Liver (tissue), 9 donors: Measurements from ENCODE around the gene NFXL1. TPM values are rescaled to one million over a fixed set of nuclear protein-coding genes. Genes with fewer than 3 reads are reported as not detected.

Experiments
- DNase-seq: peaks from one replicate; pipeline ENCODE4 v3.0.0-alpha.2; 2017; ENCODE audit warnings: low spot score
- H3K27ac ChIP-seq, 2 donors: one replicate each; pipeline ENCODE4 v1.7.0; 2013; ENCODE audit warnings: inconsistent platforms in 2 of 2, low read length in 2 of 2, control low read depth in 1 of 2, low read depth in 1 of 2, mild to moderate bottlenecking in 1 of 2
- H3K27me3 ChIP-seq, 4 donors: one replicate each; pipeline versions ENCODE4 v1.6.1 to v1.7.0; 2013; ENCODE audit warnings: low read length in 3 of 4, inconsistent platforms in 1 of 4, mild to moderate bottlenecking in 1 of 4, moderate library complexity in 1 of 4; ENCODE audit not compliant: control insufficient read depth in 4 of 4, insufficient read depth in 4 of 4
- H3K36me3 ChIP-seq, 4 donors: one replicate each; pipeline versions ENCODE4 v1.6.1 to v1.7.0; 2013; ENCODE audit warnings: low read length in 3 of 4, mild to moderate bottlenecking in 3 of 4, low read depth in 1 of 4, moderate library complexity in 1 of 4; ENCODE audit not compliant: control insufficient read depth in 4 of 4, insufficient read depth in 3 of 4
- H3K4me1 ChIP-seq, 4 donors: one replicate each; pipeline versions ENCODE4 v1.6.1 to v1.7.0; 2013; ENCODE audit warnings: low read length in 3 of 4, mild to moderate bottlenecking in 3 of 4, moderate library complexity in 1 of 4; ENCODE audit not compliant: control insufficient read depth in 4 of 4, insufficient read depth in 4 of 4
- H3K4me3 ChIP-seq, 3 donors: one replicate each; pipeline versions ENCODE4 v1.6.1 to v1.7.0; 2013; ENCODE audit warnings: low read length in 3 of 3, control low read depth in 1 of 3, low read depth in 1 of 3, mild to moderate bottlenecking in 1 of 3
- H3K9ac ChIP-seq, 2 donors: one replicate each; pipeline ENCODE4 v1.7.0; 2013; ENCODE audit warnings: low read length in 2 of 2, mild to moderate bottlenecking in 2 of 2, moderate library complexity in 2 of 2, control low read depth in 1 of 2, low read depth in 1 of 2
- H3K9me3 ChIP-seq, 4 donors: one replicate each; pipeline versions ENCODE4 v1.6.1 to v1.7.0; 2013; ENCODE audit warnings: low read length in 3 of 4; ENCODE audit not compliant: control insufficient read depth in 4 of 4
- EGR1 ChIP-seq, 2 donors: IDR thresholded peaks; 2 replicates each; pipeline ENCODE4 v1.6.1; 2016 to 2018; ENCODE audit warnings: antibody characterized with exemption in 2 of 2, low read depth in 2 of 2
- FOXA1 ChIP-seq: IDR thresholded peaks from 2 replicates; pipeline ENCODE4 v1.6.1; 2016; ENCODE audit warnings: antibody characterized with exemption
- FOXA2 ChIP-seq: IDR thresholded peaks from 2 replicates; pipeline ENCODE4 v1.6.1; 2016; ENCODE audit warnings: antibody characterized with exemption
- GABPA ChIP-seq, 2 donors: IDR thresholded peaks in 1 of 2; conservative IDR thresholded peaks in 1 of 2; 2 replicates each; pipeline ENCODE4 v1.6.1; 2016; ENCODE audit warnings: antibody characterized with exemption in 2 of 2, mild to moderate bottlenecking in 1 of 2, moderate library complexity in 1 of 2
- HNF4A ChIP-seq, 2 donors: conservative IDR thresholded peaks; 2 replicates each; pipeline ENCODE4 v1.6.1; 2016; ENCODE audit warnings: antibody characterized with exemption in 2 of 2, mild to moderate bottlenecking in 2 of 2
- HNF4G ChIP-seq: IDR thresholded peaks from 2 replicates; pipeline ENCODE4 v1.6.1; 2016; ENCODE audit warnings: antibody characterized with exemption
- JUND ChIP-seq, 2 donors: IDR thresholded peaks; 2 replicates each; pipeline ENCODE4 v1.6.1; 2016; ENCODE audit warnings: antibody characterized with exemption in 2 of 2
- NR2F2 ChIP-seq: IDR thresholded peaks from 2 replicates; pipeline ENCODE4 v1.6.1; 2016; ENCODE audit warnings: antibody characterized with exemption
- RAD21 ChIP-seq, 2 donors: IDR thresholded peaks; 2 replicates each; pipeline ENCODE4 v1.6.1; 2016; ENCODE audit warnings: antibody characterized with exemption in 2 of 2, mild to moderate bottlenecking in 2 of 2
- RXRA ChIP-seq, 2 donors: IDR thresholded peaks; 2 replicates each; pipeline ENCODE4 v1.6.1; 2017 to 2018; ENCODE audit warnings: antibody characterized with exemption in 2 of 2, mild to moderate bottlenecking in 1 of 2
- SP1 ChIP-seq: IDR thresholded peaks from 2 replicates; pipeline ENCODE4 v1.6.1; 2018; ENCODE audit warnings: antibody characterized with exemption, mild to moderate bottlenecking
- TAF1 ChIP-seq: conservative IDR thresholded peaks from 2 replicates; pipeline ENCODE4 v1.6.1; 2016; ENCODE audit warnings: antibody characterized with exemption, mild to moderate bottlenecking
- YY1 ChIP-seq: IDR thresholded peaks from 2 replicates; pipeline ENCODE4 v1.6.1; 2016; ENCODE audit warnings: antibody characterized with exemption, mild to moderate bottlenecking
- WGBS: extraction: QIAGEN DNeasy Blood & Tissue Kit; methylation state at CpG from one replicate; pipeline ENCODE4 v1.1.7; 2013; 5-methylcytosine and 5-hydroxymethylcytosine counted together
- polyA plus RNA-seq, 2 donors: library from polyadenylated mRNA; stranded (reverse) in 1 of 2; unstranded in 1 of 2; fragments of 200-250 nt in 1 of 2; fragments of >200 nt in 1 of 2; fragmentation: Nextera tagmentation in 1 of 2; extraction: Ambion mirVana in 1 of 2; gene quantifications; one replicate each; pipeline versions ENCODE4 v1.2.1 to v1.2.3, GENCODE V29; 2013 to 2015
- total RNA-seq, 2 donors: library from RNA; depleted of rRNA; stranded (reverse); fragments of >200 nt; gene quantifications; one replicate each; pipeline ENCODE4 v1.2.3, GENCODE V29; 2014
- TF ChIP-seq, protein P1 (sequence below): IDR thresholded peaks from 2 replicates; pipeline ENCODE4 v1.6.1; 2016; ENCODE audit warnings: antibody characterized with exemption
- TF ChIP-seq, protein P2 (sequence below): IDR thresholded peaks from 2 replicates; pipeline ENCODE4 v1.6.1; 2016; ENCODE audit warnings: antibody characterized with exemption
- TF ChIP-seq, protein P3 (sequence below): IDR thresholded peaks from 2 replicates; pipeline ENCODE4 v1.6.1; 2016; ENCODE audit warnings: antibody characterized with exemption
- TF ChIP-seq, protein P4 (sequence below): fragments of 150-350 bp; IDR thresholded peaks from 2 replicates; pipeline ENCODE4 v1.5.1; 2017; ENCODE audit warnings: improper control_type of control experiment, low read depth, low read length; ENCODE audit not compliant: missing input control
- TF ChIP-seq, protein P5 (sequence below): IDR thresholded peaks from 2 replicates; pipeline ENCODE4 v1.6.1; 2016; ENCODE audit warnings: antibody characterized with exemption, mild to moderate bottlenecking
- donor health status: healthy.
- donor health status: healthy.
- donor health status: healthy.
- donor health status: healthy.
- donor health status: healthy.

Gene NFXL1
- total and polyA plus RNA-seq, 4 donors, result 3.9 to 9.9 (median 5.4) TPM

DNA sequence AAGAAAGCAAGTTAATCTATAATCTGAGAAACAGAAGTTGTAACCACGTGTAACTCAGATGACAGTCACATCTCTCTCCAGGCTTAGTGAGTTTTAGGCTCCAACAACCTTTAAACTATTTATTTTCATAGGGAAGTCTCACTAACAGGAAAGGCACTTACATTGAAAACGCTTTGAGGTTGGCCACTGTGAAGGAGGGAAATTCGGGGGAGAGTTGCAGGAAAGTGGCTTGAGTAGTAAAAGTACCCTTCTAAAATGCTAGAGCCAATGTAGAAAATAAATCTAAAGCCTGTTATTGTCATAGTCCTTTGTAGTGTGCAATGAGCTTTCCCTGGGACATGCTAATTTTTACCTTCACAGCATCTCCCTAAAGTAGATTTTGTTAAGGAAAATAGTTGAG lies 995 bp upstream of the NFXL1 start (continued):
- TF ChIP-seq RXRA (IDR thresholded peaks at IDR 0.05), result no peak
- TF ChIP-seq, protein P1, sequence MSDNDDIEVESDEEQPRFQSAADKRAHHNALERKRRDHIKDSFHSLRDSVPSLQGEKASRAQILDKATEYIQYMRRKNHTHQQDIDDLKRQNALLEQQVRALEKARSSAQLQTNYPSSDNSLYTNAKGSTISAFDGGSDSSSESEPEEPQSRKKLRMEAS, result no peak
- TF ChIP-seq RAD21 (IDR thresholded peaks at IDR 0.05), result no peak
- TF ChIP-seq, protein P2, sequence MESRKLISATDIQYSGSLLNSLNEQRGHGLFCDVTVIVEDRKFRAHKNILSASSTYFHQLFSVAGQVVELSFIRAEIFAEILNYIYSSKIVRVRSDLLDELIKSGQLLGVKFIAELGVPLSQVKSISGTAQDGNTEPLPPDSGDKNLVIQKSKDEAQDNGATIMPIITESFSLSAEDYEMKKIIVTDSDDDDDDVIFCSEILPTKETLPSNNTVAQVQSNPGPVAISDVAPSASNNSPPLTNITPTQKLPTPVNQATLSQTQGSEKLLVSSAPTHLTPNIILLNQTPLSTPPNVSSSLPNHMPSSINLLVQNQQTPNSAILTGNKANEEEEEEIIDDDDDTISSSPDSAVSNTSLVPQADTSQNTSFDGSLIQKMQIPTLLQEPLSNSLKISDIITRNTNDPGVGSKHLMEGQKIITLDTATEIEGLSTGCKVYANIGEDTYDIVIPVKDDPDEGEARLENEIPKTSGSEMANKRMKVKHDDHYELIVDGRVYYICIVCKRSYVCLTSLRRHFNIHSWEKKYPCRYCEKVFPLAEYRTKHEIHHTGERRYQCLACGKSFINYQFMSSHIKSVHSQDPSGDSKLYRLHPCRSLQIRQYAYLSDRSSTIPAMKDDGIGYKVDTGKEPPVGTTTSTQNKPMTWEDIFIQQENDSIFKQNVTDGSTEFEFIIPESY, result no peak

DNA sequence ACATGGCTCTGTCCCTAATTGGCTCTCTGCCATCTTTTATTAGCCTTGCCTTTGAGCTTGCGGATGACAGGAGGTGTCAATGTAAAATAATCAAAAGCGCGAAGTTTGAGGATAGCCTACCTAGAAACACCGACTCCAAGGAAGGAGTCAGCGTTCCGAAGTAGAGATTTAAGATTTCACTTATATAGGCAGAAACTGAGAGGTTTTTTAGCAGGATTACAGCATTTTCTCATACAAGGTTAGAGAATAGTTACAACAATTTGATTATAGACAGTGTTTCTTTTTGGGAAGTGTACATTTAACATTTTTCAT lies 499 bp upstream of the NFXL1 start:
- H3K9me3 ChIP-seq, result no peaks in the 10 kb centered on the region
- H3K9ac ChIP-seq, result peak overlapping the region; percentile 61 to 75
- no peak for DNase-seq
- TF ChIP-seq TAF1 (no peak), JUND (IDR thresholded peaks at IDR 0.05) (no peak), RAD21 (IDR thresholded peaks at IDR 0.05) (no peak), FOXA2 (no peak), FOXA1 (no peak), HNF4A (conservative IDR thresholded peaks at IDR 0.05) (no peak), SP1 (no peak), NR2F2 (no peak), EGR1 (IDR thresholded peaks at IDR 0.05; ENCODE audit: low read depth in 2 of 2) (no peak), RXRA (IDR thresholded peaks at IDR 0.05) (no peak), YY1 (no peak), HNF4G (no peak), GABPA (IDR thresholded peaks at IDR 0.05 in 1 of 2, conservative IDR thresholded peaks at IDR 0.05 in 1 of 2) (no peak)
- TF ChIP-seq, protein P3, sequence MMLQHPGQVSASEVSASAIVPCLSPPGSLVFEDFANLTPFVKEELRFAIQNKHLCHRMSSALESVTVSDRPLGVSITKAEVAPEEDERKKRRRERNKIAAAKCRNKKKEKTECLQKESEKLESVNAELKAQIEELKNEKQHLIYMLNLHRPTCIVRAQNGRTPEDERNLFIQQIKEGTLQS, result no peak
- TF ChIP-seq, protein P4, sequence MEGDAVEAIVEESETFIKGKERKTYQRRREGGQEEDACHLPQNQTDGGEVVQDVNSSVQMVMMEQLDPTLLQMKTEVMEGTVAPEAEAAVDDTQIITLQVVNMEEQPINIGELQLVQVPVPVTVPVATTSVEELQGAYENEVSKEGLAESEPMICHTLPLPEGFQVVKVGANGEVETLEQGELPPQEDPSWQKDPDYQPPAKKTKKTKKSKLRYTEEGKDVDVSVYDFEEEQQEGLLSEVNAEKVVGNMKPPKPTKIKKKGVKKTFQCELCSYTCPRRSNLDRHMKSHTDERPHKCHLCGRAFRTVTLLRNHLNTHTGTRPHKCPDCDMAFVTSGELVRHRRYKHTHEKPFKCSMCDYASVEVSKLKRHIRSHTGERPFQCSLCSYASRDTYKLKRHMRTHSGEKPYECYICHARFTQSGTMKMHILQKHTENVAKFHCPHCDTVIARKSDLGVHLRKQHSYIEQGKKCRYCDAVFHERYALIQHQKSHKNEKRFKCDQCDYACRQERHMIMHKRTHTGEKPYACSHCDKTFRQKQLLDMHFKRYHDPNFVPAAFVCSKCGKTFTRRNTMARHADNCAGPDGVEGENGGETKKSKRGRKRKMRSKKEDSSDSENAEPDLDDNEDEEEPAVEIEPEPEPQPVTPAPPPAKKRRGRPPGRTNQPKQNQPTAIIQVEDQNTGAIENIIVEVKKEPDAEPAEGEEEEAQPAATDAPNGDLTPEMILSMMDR, result no peak
- TF ChIP-seq, protein P5, sequence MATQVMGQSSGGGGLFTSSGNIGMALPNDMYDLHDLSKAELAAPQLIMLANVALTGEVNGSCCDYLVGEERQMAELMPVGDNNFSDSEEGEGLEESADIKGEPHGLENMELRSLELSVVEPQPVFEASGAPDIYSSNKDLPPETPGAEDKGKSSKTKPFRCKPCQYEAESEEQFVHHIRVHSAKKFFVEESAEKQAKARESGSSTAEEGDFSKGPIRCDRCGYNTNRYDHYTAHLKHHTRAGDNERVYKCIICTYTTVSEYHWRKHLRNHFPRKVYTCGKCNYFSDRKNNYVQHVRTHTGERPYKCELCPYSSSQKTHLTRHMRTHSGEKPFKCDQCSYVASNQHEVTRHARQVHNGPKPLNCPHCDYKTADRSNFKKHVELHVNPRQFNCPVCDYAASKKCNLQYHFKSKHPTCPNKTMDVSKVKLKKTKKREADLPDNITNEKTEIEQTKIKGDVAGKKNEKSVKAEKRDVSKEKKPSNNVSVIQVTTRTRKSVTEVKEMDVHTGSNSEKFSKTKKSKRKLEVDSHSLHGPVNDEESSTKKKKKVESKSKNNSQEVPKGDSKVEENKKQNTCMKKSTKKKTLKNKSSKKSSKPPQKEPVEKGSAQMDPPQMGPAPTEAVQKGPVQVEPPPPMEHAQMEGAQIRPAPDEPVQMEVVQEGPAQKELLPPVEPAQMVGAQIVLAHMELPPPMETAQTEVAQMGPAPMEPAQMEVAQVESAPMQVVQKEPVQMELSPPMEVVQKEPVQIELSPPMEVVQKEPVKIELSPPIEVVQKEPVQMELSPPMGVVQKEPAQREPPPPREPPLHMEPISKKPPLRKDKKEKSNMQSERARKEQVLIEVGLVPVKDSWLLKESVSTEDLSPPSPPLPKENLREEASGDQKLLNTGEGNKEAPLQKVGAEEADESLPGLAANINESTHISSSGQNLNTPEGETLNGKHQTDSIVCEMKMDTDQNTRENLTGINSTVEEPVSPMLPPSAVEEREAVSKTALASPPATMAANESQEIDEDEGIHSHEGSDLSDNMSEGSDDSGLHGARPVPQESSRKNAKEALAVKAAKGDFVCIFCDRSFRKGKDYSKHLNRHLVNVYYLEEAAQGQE, result no peak
- TF ChIP-seq, protein P2, result no peak
- TF ChIP-seq, protein P1, result no peak
- peak overlapping the region; percentile 53 to 98 (median 76) for H3K4me3 ChIP-seq
- 1% methylated on average over 6 of the region's 6 CpGs for WGBS
- H3K27me3 ChIP-seq, result no peaks in the 10 kb centered on the region
- peaks cover 0 to 8% (median 6%) of the 10 kb centered on the region in 4 donors for H3K36me3 ChIP-seq
- peaks cover 0 to 17% (median 5%) of the 10 kb centered on the region in 4 donors for H3K4me1 ChIP-seq
- H3K27ac ChIP-seq, result peak overlapping the region in 1 of 2 donors; percentile 46
